Heart left ventricle (tissue), 16 donors: ENCODE data around the gene CYBRD1. TPM values are rescaled to one million over a fixed set of nuclear protein-coding genes. Genes with fewer than 3 reads are reported as not detected.
"Not testable (repeated sequence)": the region's sequence is repeated elsewhere in the genome, so short reads cannot be mapped to it uniquely, and the experiment has no call there.

Source experiments
- ATAC-seq, 4 donors: fragments of 200-7000 bp; cut with Tn5 transposase; one replicate each; pipeline ENCODE4 v1.9.1; 2020 to 2022; ENCODE audit warnings: moderate library complexity in 4 of 4, mild to moderate bottlenecking in 3 of 4, moderate number of reproducible peaks in 1 of 4
- DNase-seq, 5 donors: peaks; one replicate each; pipeline ENCODE4 v3.0.0-alpha.2; 2020
- H3K27ac ChIP-seq, 12 donors: fragments of 200-600 bp; sonication (generic) in 4 of 12; one replicate each; pipeline versions ENCODE4 v1.5.0 to v1.8.0; 2016 to 2022; ENCODE audit warnings: mild to moderate bottlenecking in 2 of 12
- H3K27me3 ChIP-seq, 9 donors: fragments of 200-600 bp; sonication (generic) in 2 of 9; one replicate each; pipeline versions ENCODE4 v1.5.1 to v1.8.0; 2016 to 2022; ENCODE audit warnings: mild to moderate bottlenecking in 3 of 9
- H3K36me3 ChIP-seq, 9 donors: fragments of 200-600 bp; sonication (generic) in 2 of 9; one replicate each; pipeline versions ENCODE4 v1.5.0 to v1.8.0; 2018 to 2022; ENCODE audit warnings: mild to moderate bottlenecking in 2 of 9
- H3K4me1 ChIP-seq, 12 donors: fragments of 200-600 bp; sonication (generic) in 4 of 12; one replicate each; pipeline versions ENCODE4 v1.5.0 to v1.8.0; 2016 to 2022; ENCODE audit warnings: mild to moderate bottlenecking in 3 of 12
- H3K4me3 ChIP-seq, 12 donors: fragments of 200-600 bp; sonication (generic) in 4 of 12; one replicate each; pipeline versions ENCODE4 v1.5.0 to v1.8.0; 2017 to 2022; ENCODE audit warnings: mild to moderate bottlenecking in 9 of 12, moderate library complexity in 4 of 12
- H3K9me3 ChIP-seq, 12 donors: fragments of 200-600 bp; sonication (generic) in 4 of 12; one replicate each; pipeline versions ENCODE4 v1.5.0 to v1.8.0; 2016 to 2022; ENCODE audit warnings: mild to moderate bottlenecking in 1 of 12
- POLR2A ChIP-seq, 2 donors: fragments of 450-650 bp; IDR thresholded peaks; one replicate each; pipeline ENCODE4 v1.6.1; 2017; ENCODE audit warnings: antibody characterized with exemption in 2 of 2, mild to moderate bottlenecking in 2 of 2, moderate library complexity in 2 of 2
- WGBS, 4 donors: extraction: QIAGEN DNeasy Blood & Tissue Kit in 2 of 4; methylation state at CpG; one replicate each; pipeline versions ENCODE4 v1.1.5 to v1.1.7; 2013 to 2018; 5-methylcytosine and 5-hydroxymethylcytosine counted together
- intact Hi-C, 10 donors: fragments of 100-400 bp; cut with DNase I; formaldehyde crosslinking; loops; one replicate each; pipeline versions ENCODE4 v1.11.1 to v1.14.2; 2022
- polyA plus RNA-seq, 2 donors: library from polyadenylated mRNA; stranded (reverse); fragments of 200-250 nt; gene quantifications; one replicate each; pipeline ENCODE4 v1.2.3, GENCODE V29; 2013
- total RNA-seq, 9 donors: library from RNA; depleted of rRNA in 2 of 9; stranded (reverse); fragments of >200 nt in 2 of 9; fragmentation: NEBNext Ultra II Directional in 3 of 9; extraction: Animal tissue kit (Norgen Biotek cat#: 25700) in 3 of 9; gene quantifications; one replicate each; pipeline versions ENCODE4 v1.1.0 to v1.2.4, GENCODE V29; 2016 to 2023
- TF ChIP-seq, protein P1 (sequence below), 12 donors: fragments of 200-600 bp; sonication (generic) in 4 of 12; IDR thresholded peaks; one replicate each; pipeline versions ENCODE4 v1.5.0 to v1.8.0; 2018 to 2022; ENCODE audit warnings: antibody characterized with exemption in 12 of 12, mild to moderate bottlenecking in 5 of 12
- donor health status: ischemic (EF 13 %, LVEDD 7.1; RV severe dilation, severe dysfunction).
- donor health status: healthy with polysubstance abuse.
- donor health status: DM: no; HTN: yes; CAD: no.
- donor health status: DM: no; HTN: no; CAD: no.
- donor health status: ischemic (EF 25% LVEDD 6.9; RV normal size, moderate dysfunction).
- donor health status: ischemic (EF 25% LVEDD 5.7; RV mildly dilated, moderate dysfunction).
- donor health status: healthy.
- donor health status: DM: yes; HTN: yes; CAD: no.
- donor health status: ischemic (EF 35%, LVEDD 5.7; RV mildly dilated, moderate dysfunction).
- donor health status: nonischemic (EF 11% LVEDD 7.7; RV severe dilation, severe dysfunction).
- donor health status: DM: yes; HTN: yes; CAD: no.
- donor health status: PGD.
- donor health status: ischemic (EF 29% LVEDD 5.4; RV normal size, mild dysfunction).
- donor health status: nonischemic (EF 23%, LVEDD 6.1; RV moderate dilation, normal function).

The CYBRD1 gene
- total and polyA plus RNA-seq, 11 donors = 19.3 to 138 (median 47.9) TPM

DNA sequence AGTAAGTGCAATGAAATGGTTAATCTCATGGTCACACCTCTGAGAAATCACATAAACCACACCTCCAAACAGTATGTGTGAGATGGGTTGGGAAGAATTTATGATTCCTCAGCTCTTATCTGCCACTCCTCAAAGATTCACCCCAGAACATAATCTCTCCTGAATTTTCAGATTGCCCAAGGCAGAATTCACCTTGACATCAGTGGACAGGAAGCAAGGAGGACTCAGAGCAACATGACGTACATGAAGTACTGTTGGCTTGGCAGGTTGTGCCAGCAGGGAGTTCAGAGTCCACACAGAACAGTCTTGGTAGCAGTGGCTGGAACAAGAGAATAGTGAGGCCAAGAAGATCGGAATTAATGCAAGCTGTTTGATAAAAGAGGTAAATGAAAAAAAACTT, 31.7 kb upstream of the CYBRD1 start:
- Histone ChIP-seq H3K4me3 (no peak overlapping the region), H3K27me3 (no peaks in the 10 kb centered on the region), H3K4me1 (no peaks in the 10 kb centered on the region), H3K27ac (no peak overlapping the region), H3K36me3 (peaks cover 0 to 5% (median 0%) of the 10 kb centered on the region in 9 donors), H3K9me3 (peaks cover 0 to 8% (median 0%) of the 10 kb centered on the region in 12 donors)
- 90 to 94% (median 91%) methylated on average over 2 of the region's 2 CpGs for whole genome bisulfite sequencing, 4 donors
- ATAC-seq = no peak
- TF ChIP-seq, protein P1, sequence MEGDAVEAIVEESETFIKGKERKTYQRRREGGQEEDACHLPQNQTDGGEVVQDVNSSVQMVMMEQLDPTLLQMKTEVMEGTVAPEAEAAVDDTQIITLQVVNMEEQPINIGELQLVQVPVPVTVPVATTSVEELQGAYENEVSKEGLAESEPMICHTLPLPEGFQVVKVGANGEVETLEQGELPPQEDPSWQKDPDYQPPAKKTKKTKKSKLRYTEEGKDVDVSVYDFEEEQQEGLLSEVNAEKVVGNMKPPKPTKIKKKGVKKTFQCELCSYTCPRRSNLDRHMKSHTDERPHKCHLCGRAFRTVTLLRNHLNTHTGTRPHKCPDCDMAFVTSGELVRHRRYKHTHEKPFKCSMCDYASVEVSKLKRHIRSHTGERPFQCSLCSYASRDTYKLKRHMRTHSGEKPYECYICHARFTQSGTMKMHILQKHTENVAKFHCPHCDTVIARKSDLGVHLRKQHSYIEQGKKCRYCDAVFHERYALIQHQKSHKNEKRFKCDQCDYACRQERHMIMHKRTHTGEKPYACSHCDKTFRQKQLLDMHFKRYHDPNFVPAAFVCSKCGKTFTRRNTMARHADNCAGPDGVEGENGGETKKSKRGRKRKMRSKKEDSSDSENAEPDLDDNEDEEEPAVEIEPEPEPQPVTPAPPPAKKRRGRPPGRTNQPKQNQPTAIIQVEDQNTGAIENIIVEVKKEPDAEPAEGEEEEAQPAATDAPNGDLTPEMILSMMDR (IDR thresholded peaks at IDR 0.05) = no peak
- no peak for TF ChIP-seq POLR2A (IDR thresholded peaks at IDR 0.05)
- intact Hi-C loops = no loop called here
- DNase-seq = no peak

DNA sequence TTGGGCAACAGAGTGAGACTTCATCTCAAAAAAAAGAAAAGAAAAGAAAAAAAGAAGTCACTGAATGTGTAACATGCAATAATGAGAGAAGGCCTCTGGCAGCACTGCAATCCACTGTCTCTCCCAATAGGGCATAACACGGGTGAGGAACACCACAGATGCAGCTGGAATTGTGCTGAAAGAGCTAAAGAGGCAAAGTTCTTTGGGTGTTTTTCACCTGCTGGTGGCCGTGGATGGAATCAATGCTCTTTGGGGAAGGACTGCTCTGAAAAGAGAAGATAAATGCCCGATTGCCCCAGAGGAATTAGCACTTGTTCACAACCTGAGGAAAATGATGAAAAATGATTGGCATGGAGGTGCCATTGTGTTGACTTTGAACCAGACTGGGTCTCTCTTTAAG, 31.0 kb upstream of the CYBRD1 start:
- Histone ChIP-seq H3K36me3 (peaks cover 0 to 3% (median 0%) of the 10 kb centered on the region in 9 donors), H3K4me3 (no peak overlapping the region), H3K9me3 (peaks cover 0 to 8% (median 0%) of the 10 kb centered on the region in 12 donors), H3K27ac (no peak overlapping the region), H3K27me3 (no peaks in the 10 kb centered on the region), H3K4me1 (no peaks in the 10 kb centered on the region)
- intact Hi-C loops = no loop called here
- 93 to 96% (median 94%) methylated on average over 3 of the region's 3 CpGs for WGBS, 4 donors
- no peak for ATAC-seq
- TF ChIP-seq, protein P1 (IDR thresholded peaks at IDR 0.05) = no peak
- no peak for TF ChIP-seq POLR2A (IDR thresholded peaks at IDR 0.05)
- no peak for DNase-seq

DNA sequence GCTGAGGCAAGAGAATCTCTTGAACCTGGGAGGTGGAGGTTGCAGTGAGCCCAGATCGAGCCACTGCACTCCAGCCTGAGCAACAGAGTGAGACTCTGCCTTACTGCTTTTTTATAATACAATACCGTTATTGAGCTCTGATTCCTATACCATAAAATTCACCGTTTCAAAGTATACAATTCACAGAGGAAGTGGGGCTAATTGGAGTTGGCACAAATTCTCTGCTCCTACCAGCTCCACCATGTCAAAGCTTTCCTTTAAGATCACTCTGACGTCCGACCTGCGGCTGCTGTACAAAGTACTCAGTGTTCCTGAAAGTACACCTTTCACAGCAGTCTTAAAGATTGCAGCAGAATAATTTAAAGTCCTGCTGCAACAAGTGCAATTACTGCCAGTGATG, 29.6 kb upstream of the CYBRD1 start:
- intact Hi-C loops = no loop called here
- no peak overlapping the region for H3K4me3 ChIP-seq
- no peaks in the 10 kb centered on the region for H3K36me3 ChIP-seq
- no peak overlapping the region for H3K27ac ChIP-seq
- ATAC-seq (no peak), DNase-seq (no peak)
- no peak for TF ChIP-seq POLR2A (IDR thresholded peaks at IDR 0.05)
- TF ChIP-seq, protein P1 (IDR thresholded peaks at IDR 0.05) = no peak
- WGBS, 4 donors = 80 to 89% (median 83%) methylated on average over 6 of the region's 6 CpGs
- H3K27me3 ChIP-seq = no peaks in the 10 kb centered on the region
- H3K4me1 ChIP-seq = no peaks in the 10 kb centered on the region
- H3K9me3 ChIP-seq = peaks cover 0 to 8% (median 0%) of the 10 kb centered on the region in 12 donors

DNA sequence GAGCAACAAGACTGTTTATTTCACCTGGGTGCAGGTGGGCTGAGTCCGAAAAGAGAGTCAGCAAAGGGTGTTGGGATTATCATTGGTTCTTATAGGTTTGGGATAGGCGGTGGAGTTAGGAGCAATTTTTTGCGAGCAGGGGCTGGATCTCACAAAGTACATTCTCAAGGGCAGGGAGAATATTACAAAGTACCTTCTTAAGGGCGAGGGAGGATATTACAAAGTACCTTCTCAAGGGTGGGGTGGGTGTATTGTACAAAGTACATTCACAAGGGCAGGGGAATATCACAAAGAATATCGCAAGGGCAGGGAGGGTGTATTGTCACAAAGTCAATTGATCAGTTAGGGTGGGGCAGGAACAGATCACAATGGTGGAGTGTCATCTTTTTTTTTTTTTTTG, 24.6 kb upstream of the CYBRD1 start:
- DNase-seq, H3K27me3 ChIP-seq, H3K4me1 ChIP-seq, H3K36me3 ChIP-seq, intact Hi-C loops, H3K4me3 ChIP-seq, H3K27ac ChIP-seq, ATAC-seq, H3K9me3 ChIP-seq: not testable (repeated sequence)
- 88 to 97% (median 96%) methylated on average over 5 of the region's 5 CpGs for WGBS, 4 donors

DNA sequence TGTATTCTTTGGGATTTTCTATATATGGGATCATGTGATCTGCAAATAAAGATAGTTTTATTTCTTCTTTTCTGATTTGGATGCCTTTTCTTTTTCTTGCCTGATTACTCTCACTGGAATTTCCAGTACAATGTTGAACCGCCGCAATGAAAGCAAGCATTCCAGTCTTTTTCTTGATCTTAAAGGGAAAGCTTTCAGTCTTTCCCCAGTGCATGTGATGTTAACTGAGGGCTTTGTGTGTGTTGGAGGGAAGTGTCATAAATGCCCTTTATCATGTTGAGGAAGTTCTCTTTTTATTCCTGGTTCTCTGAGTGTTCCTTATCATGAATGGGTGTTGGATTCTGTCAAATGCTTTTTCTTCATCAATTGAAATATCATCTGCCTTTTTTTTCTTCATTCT, 16.9 kb upstream of the CYBRD1 start:
- H3K27me3 ChIP-seq = no peaks in the 10 kb centered on the region
- intact Hi-C loops = no loop called here

More for the DNA sequence above, 16.9 kb upstream of the CYBRD1 start:
- H3K27ac ChIP-seq = no peak overlapping the region
- DNase-seq (no peak), ATAC-seq (no peak)
- WGBS, 4 donors = 8 to 27% (median 18%) methylated on average over 2 of the region's 2 CpGs
- H3K4me3 ChIP-seq = no peak overlapping the region
- peaks cover 0 to 9% (median 0%) of the 10 kb centered on the region in 12 donors for H3K9me3 ChIP-seq
- H3K36me3 ChIP-seq = no peaks in the 10 kb centered on the region
- no peak for TF ChIP-seq POLR2A (IDR thresholded peaks at IDR 0.05)
- TF ChIP-seq, protein P1 (IDR thresholded peaks at IDR 0.05) = no peak
- no peaks in the 10 kb centered on the region for H3K4me1 ChIP-seq
